ENCODE measurements around the gene RBM22. TPM values are rescaled to one million over a fixed set of nuclear protein-coding genes. Genes with fewer than 3 reads are reported as not detected.

RBM22 gene
- total RNA-seq, 1 experiment from 2014 or later, result 61.4 TPM

- intact Hi-C loops (cut with micrococcal nuclease), result loop anchor here (1.0 to 5.0 kb wide), 3 partner anchors 93 to 198 kb away; partner anchors contain the start of gene IRGM
- peak overlapping the region; percentile 88 for H3K4me2 ChIP-seq (ENCODE audit: low read length)
- no peaks in the 10 kb centered on the region for H3K9me2 ChIP-seq (ENCODE audit: insufficient read depth)
- H3K9me3 ChIP-seq (ENCODE audit: control insufficient read depth in 1 of 2, insufficient read depth in 1 of 2, low read depth in 1 of 2, low read length in 2 of 2), result no peaks in the 10 kb centered on the region
- peak overlapping the region; percentile 48 for H2AFZ ChIP-seq (ENCODE audit: low read depth, low read length, poor library complexity, severe bottlenecking)
- H3K9ac ChIP-seq (ENCODE audit: low read length), result peak overlapping the region; percentile 66
- POLR2A ChIA-PET, result no interaction called here
- CTCF ChIA-PET, result interaction anchor here (0.6 to 1.9 kb wide), 3 partner anchors 17 to 99 kb away, joined by 4 to 5 read pairs (median 4); partner anchors contain the start of gene SYNPO
- RAD21 ChIA-PET (ENCODE audit: low non-redundant PET in 1 of 2, low total read pairs in 2 of 2, uncharacterized antibody in 2 of 2, unreplicated experiment in 2 of 2), result no interaction called here
- no peak for DNase-seq (ENCODE audit: low read depth, low spot score)
- peaks cover 4 to 15% of the 10 kb centered on the region in 2 experiments; a peak in 3 of 4 replicates for H3K4me1 ChIP-seq (ENCODE audit: control insufficient read depth in 1 of 2, insufficient read depth in 2 of 2, low read length in 2 of 2)
- no peaks in the 10 kb centered on the region for H3K36me3 ChIP-seq (ENCODE audit: control insufficient read depth in 1 of 2, insufficient read depth in 2 of 2, low read length in 2 of 2)
- H3K79me2 ChIP-seq (ENCODE audit: insufficient read depth, low read length), result no peaks in the 10 kb centered on the region
- BruUV-seq (replicated peaks), result no TSS peak
- ATAC-seq, result peak; percentile 75
- peak overlapping the region; percentile 46 to 64 for H3K4me3 ChIP-seq (replicated peaks in 1 of 2; ENCODE audit: low read depth in 1 of 2, low read length in 2 of 2)
- H3K27me3 ChIP-seq (ENCODE audit: insufficient read depth, low read length), result no peaks in the 10 kb centered on the region
- no peaks in the 10 kb centered on the region for H4K20me1 ChIP-seq (ENCODE audit: insufficient read depth)
- no peak overlapping the region for H3K27ac ChIP-seq (ENCODE audit: low read depth, low read length)
- TF ChIP-seq REST (IDR thresholded peaks at IDR 0.05; ENCODE audit: low read depth), result no peak
- no peak for TF ChIP-seq EZH2phosphoT487 (IDR thresholded peaks at IDR 0.05; ENCODE audit: borderline replicate concordance)
- no peak for TF ChIP-seq ELF1 (IDR thresholded peaks at IDR 0.05; ENCODE audit: borderline replicate concordance, low read depth)
- TF ChIP-seq RAD21 (IDR thresholded peaks at IDR 0.05; ENCODE audit: low read depth), result peak; percentile 79
- TF ChIP-seq ZBTB33 (IDR thresholded peaks at IDR 0.05; ENCODE audit: extremely low read depth, insufficient replicate concordance, low read length), result no peak
- TF ChIP-seq JUND (IDR thresholded peaks at IDR 0.05), result no peak
- no peak for TF ChIP-seq SP1 (IDR thresholded peaks at IDR 0.05; ENCODE audit: low read depth)
- TF ChIP-seq CTCF (IDR thresholded peaks at IDR 0.05 in 2 of 3, conservative IDR thresholded peaks at IDR 0.05 in 1 of 3; ENCODE audit: borderline replicate concordance in 1 of 3, insufficient read depth in 1 of 3, low read depth in 2 of 3, low read length in 2 of 3), result peak; percentile 37 to 59 (median 55); a peak in 5 of 6 replicates
- TF ChIP-seq MAX (IDR thresholded peaks at IDR 0.05), result peak; percentile 49; the same call in 1 of the 2 replicates
- TF ChIP-seq CEBPB (IDR thresholded peaks at IDR 0.05; ENCODE audit: low read depth), result no peak
- TF ChIP-seq SIN3A (IDR thresholded peaks at IDR 0.05; ENCODE audit: low read depth), result no peak
- no peak for TF ChIP-seq CBX3 (IDR thresholded peaks at IDR 0.05; ENCODE audit: low read depth)
- no peak for TF ChIP-seq YY1 (IDR thresholded peaks at IDR 0.05; ENCODE audit: extremely low read depth, insufficient replicate concordance, low read depth, low read length)
- no peak for TF ChIP-seq ZNF274 (IDR thresholded peaks at IDR 0.05; ENCODE audit: low read depth, low read length)
- no peak for TF ChIP-seq SRF (IDR thresholded peaks at IDR 0.05; ENCODE audit: low read depth)
- TF ChIP-seq ATF3 (IDR thresholded peaks at IDR 0.05), result no peak
- peak; percentile 71; the same call in 1 of the 2 replicates for TF ChIP-seq EGR1 (IDR thresholded peaks at IDR 0.05; ENCODE audit: low read depth)
- peak; percentile 79 for TF ChIP-seq POLR2AphosphoS5 (IDR thresholded peaks at IDR 0.05; ENCODE audit: low read depth, low read length)
Measured at GRCh38 chr5:150656191-150657132, 44.4 kb downstream of the RBM22 start.
